ENCODE measurements around the gene KMT5B. TPM values are rescaled to one million over a fixed set of nuclear protein-coding genes. Genes with fewer than 3 reads are reported as not detected.

Gene KMT5B
- total RNA-seq, 5 donors from 2014 or later (not counting 1 experiment from before 2014, with no cell fraction given): 35.1 to 56.6 (median 48.5) TPM

GRCh38 chr11:68142441-68143309 lies 70.4 kb downstream of the KMT5B start:
- Histone ChIP-seq H3K4me1 (ENCODE audit: control insufficient read depth in 1 of 2, extremely low read depth in 1 of 2, insufficient read depth in 2 of 2, low read length in 2 of 2) (peaks cover 3 to 17% of the 10 kb centered on the region in 2 experiments), H3K27ac (ENCODE audit: low read length) (no peak overlapping the region), H3K9me3 (no peaks in the 10 kb centered on the region), H3K36me3 (ENCODE audit: control insufficient read depth in 2 of 2, extremely low read depth in 1 of 2, insufficient read depth in 1 of 2, low read length in 1 of 2) (no peaks in the 10 kb centered on the region), H3K4me3 (ENCODE audit: control insufficient read depth in 1 of 2, extremely low read depth in 1 of 2, low read length in 1 of 2) (no peak overlapping the region), H3K27me3 (replicated peaks in 1 of 2; ENCODE audit: control insufficient read depth in 2 of 2, extremely low read depth in 1 of 2, insufficient read depth in 2 of 2, low read length in 1 of 2) (peaks cover 0 to 25% of the 10 kb centered on the region in 2 experiments)
- DNase-seq: no peak
- CTCF ChIA-PET: interaction anchor here in 1 of 2 donors (0.5 kb wide), 1 partner anchor 1040 kb away, joined by 3 read pairs; no protein-coding TSS in a partner anchor
- H3K27ac Mint-ChIP-seq: no peak overlapping the region
- H3K27me3 Mint-ChIP-seq: no peaks in the 10 kb centered on the region
- WGBS (ENCODE audit: insufficient coverage): 96% methylated on average over 9 of the region's 16 CpGs
- H3K4me3 Mint-ChIP-seq: peak overlapping the region in 1 of 3 donors; percentile 57
- no peaks in the 10 kb centered on the region for H3K9me3 Mint-ChIP-seq
- peaks cover 10 to 15% (median 13%) of the 10 kb centered on the region in 3 donors for H3K4me1 Mint-ChIP-seq
- H3K36me3 Mint-ChIP-seq: no peaks in the 10 kb centered on the region
- POLR2A ChIA-PET: no interaction called here
- no peak for ATAC-seq (replicated peaks in 1 of 4)

- ChIA-PET CTCF (no interaction called here), POLR2A (no interaction called here)
- Mint-ChIP-seq H3K4me1 (peaks cover 10 to 15% (median 13%) of the 10 kb centered on the region in 3 donors), H3K27me3 (no peaks in the 10 kb centered on the region), H3K4me3 (peak overlapping the region in 1 of 3 donors; percentile 57), H3K9me3 (no peaks in the 10 kb centered on the region), H3K27ac (no peak overlapping the region), H3K36me3 (no peaks in the 10 kb centered on the region)
- Histone ChIP-seq H3K4me1 (ENCODE audit: control insufficient read depth in 1 of 2, extremely low read depth in 1 of 2, insufficient read depth in 2 of 2, low read length in 2 of 2) (peaks cover 3 to 17% of the 10 kb centered on the region in 2 experiments), H3K27ac (ENCODE audit: low read length) (no peak overlapping the region), H3K36me3 (ENCODE audit: control insufficient read depth in 2 of 2, extremely low read depth in 1 of 2, insufficient read depth in 1 of 2, low read length in 1 of 2) (no peaks in the 10 kb centered on the region), H3K27me3 (replicated peaks in 1 of 2; ENCODE audit: control insufficient read depth in 2 of 2, extremely low read depth in 1 of 2, insufficient read depth in 2 of 2, low read length in 1 of 2) (peaks cover 0 to 21% of the 10 kb centered on the region in 2 experiments), H3K9me3 (no peaks in the 10 kb centered on the region), H3K4me3 (ENCODE audit: control insufficient read depth in 1 of 2, extremely low read depth in 1 of 2, low read length in 1 of 2) (peak overlapping the region in 1 of 2 donors; percentile 26)
- peak in 10 of 35 experiments; percentile 3 to 35 (median 16) for DNase-seq
- WGBS (ENCODE audit: insufficient coverage): 4% methylated on average over 13 of the region's 13 CpGs
- ATAC-seq (replicated peaks in 1 of 4): peak; percentile 23 to 68 (median 50)
Observed at GRCh38 chr11:68142028-68142412, 71.1 kb downstream of the KMT5B start.

- no peak for ATAC-seq (replicated peaks in 1 of 4)
- H3K27me3 Mint-ChIP-seq: no peaks in the 10 kb centered on the region
- no peaks in the 10 kb centered on the region for H3K9me3 Mint-ChIP-seq
- peak overlapping the region in 1 of 3 donors; percentile 57 for H3K4me3 Mint-ChIP-seq
- ChIA-PET POLR2A (no interaction called here), CTCF (no interaction called here)
- peaks cover 10 to 15% (median 13%) of the 10 kb centered on the region in 3 donors for H3K4me1 Mint-ChIP-seq
- DNase-seq: no peak
- Histone ChIP-seq H3K9me3 (no peaks in the 10 kb centered on the region), H3K4me1 (ENCODE audit: control insufficient read depth in 1 of 2, extremely low read depth in 1 of 2, insufficient read depth in 2 of 2, low read length in 2 of 2) (peaks cover 3 to 17% of the 10 kb centered on the region in 2 experiments), H3K4me3 (ENCODE audit: control insufficient read depth in 1 of 2, extremely low read depth in 1 of 2, low read length in 1 of 2) (peak overlapping the region in 1 of 2 donors; percentile 26), H3K36me3 (ENCODE audit: control insufficient read depth in 2 of 2, extremely low read depth in 1 of 2, insufficient read depth in 1 of 2, low read length in 1 of 2) (no peaks in the 10 kb centered on the region), H3K27ac (ENCODE audit: low read length) (no peak overlapping the region), H3K27me3 (replicated peaks in 1 of 2; ENCODE audit: control insufficient read depth in 2 of 2, extremely low read depth in 1 of 2, insufficient read depth in 2 of 2, low read length in 1 of 2) (peaks cover 0 to 18% of the 10 kb centered on the region in 2 experiments)
- 67% methylated on average over 6 of the region's 8 CpGs for WGBS (ENCODE audit: insufficient coverage)
- H3K36me3 Mint-ChIP-seq: no peaks in the 10 kb centered on the region
- H3K27ac Mint-ChIP-seq: no peak overlapping the region
Observed at GRCh38 chr11:68141246-68142027, 71.7 kb downstream of the KMT5B start.

GRCh38 chr11:68140496-68141245 lies 72.4 kb downstream of the KMT5B start:
- DNase-seq: no peak
- no peaks in the 10 kb centered on the region for H3K27me3 Mint-ChIP-seq
- Histone ChIP-seq H3K36me3 (ENCODE audit: control insufficient read depth in 2 of 2, extremely low read depth in 1 of 2, insufficient read depth in 1 of 2, low read length in 1 of 2) (no peaks in the 10 kb centered on the region), H3K27me3 (replicated peaks in 1 of 2; ENCODE audit: control insufficient read depth in 2 of 2, extremely low read depth in 1 of 2, insufficient read depth in 2 of 2, low read length in 1 of 2) (peaks cover 0 to 14% of the 10 kb centered on the region in 2 experiments), H3K4me1 (ENCODE audit: control insufficient read depth in 1 of 2, extremely low read depth in 1 of 2, insufficient read depth in 2 of 2, low read length in 2 of 2) (peaks cover 3 to 17% of the 10 kb centered on the region in 2 experiments), H3K9me3 (no peaks in the 10 kb centered on the region), H3K27ac (ENCODE audit: low read length) (no peak overlapping the region), H3K4me3 (ENCODE audit: control insufficient read depth in 1 of 2, extremely low read depth in 1 of 2, low read length in 1 of 2) (no peak overlapping the region)
- H3K9me3 Mint-ChIP-seq: no peaks in the 10 kb centered on the region
- no peak overlapping the region for H3K27ac Mint-ChIP-seq
- H3K4me1 Mint-ChIP-seq: peaks cover 10 to 15% (median 13%) of the 10 kb centered on the region in 3 donors
- H3K36me3 Mint-ChIP-seq: no peaks in the 10 kb centered on the region
- POLR2A ChIA-PET: interaction anchor here in 1 of 2 donors (0.7 kb wide), 1 partner anchor 88 kb away, joined by 4 read pairs; no protein-coding TSS in a partner anchor
- no peak overlapping the region for H3K4me3 Mint-ChIP-seq
- 88% methylated on average over 7 of the region's 9 CpGs for WGBS (ENCODE audit: insufficient coverage)
- no peak for ATAC-seq (replicated peaks in 1 of 4)
- CTCF ChIA-PET: no interaction called here

GRCh38 chr11:68138237-68138636 lies 74.9 kb downstream of the KMT5B start:
- ChIA-PET POLR2A (no interaction called here), CTCF (interaction anchor here in 1 of 2 donors (1.0 kb wide), 1 partner anchor 17 kb away, joined by 4 read pairs; no protein-coding TSS in a partner anchor)
- peaks cover 0 to 11% of the 10 kb centered on the region in 2 experiments for H3K27me3 ChIP-seq (replicated peaks in 1 of 2; ENCODE audit: control insufficient read depth in 2 of 2, extremely low read depth in 1 of 2, insufficient read depth in 2 of 2, low read length in 1 of 2)
- ATAC-seq (replicated peaks in 1 of 4) (no peak), DNase-seq (no peak)
- no peak overlapping the region for H3K4me3 Mint-ChIP-seq
- H3K36me3 ChIP-seq (ENCODE audit: control insufficient read depth in 2 of 2, extremely low read depth in 1 of 2, insufficient read depth in 1 of 2, low read length in 1 of 2): no peaks in the 10 kb centered on the region
- H3K27me3 Mint-ChIP-seq: peaks cover 0 to 2% of the 10 kb centered on the region in 2 donors
- no peak overlapping the region for H3K27ac Mint-ChIP-seq
- no peaks in the 10 kb centered on the region for H3K9me3 ChIP-seq
- H3K4me1 ChIP-seq (ENCODE audit: control insufficient read depth in 1 of 2, extremely low read depth in 1 of 2, insufficient read depth in 2 of 2, low read length in 2 of 2): peaks cover 3 to 17% of the 10 kb centered on the region in 2 experiments
- no peaks in the 10 kb centered on the region for H3K36me3 Mint-ChIP-seq
- no peak overlapping the region for H3K4me3 ChIP-seq (ENCODE audit: control insufficient read depth in 1 of 2, extremely low read depth in 1 of 2, low read length in 1 of 2)
- no peaks in the 10 kb centered on the region for H3K9me3 Mint-ChIP-seq
- H3K27ac ChIP-seq (ENCODE audit: low read length): no peak overlapping the region
- 100% methylated on average over 1 of the region's 4 CpGs for WGBS (ENCODE audit: insufficient coverage)
- H3K4me1 Mint-ChIP-seq: peaks cover 13 to 17% (median 16%) of the 10 kb centered on the region in 3 donors

GRCh38 chr11:68137833-68138232 lies 75.3 kb downstream of the KMT5B start:
- H3K36me3 Mint-ChIP-seq: no peaks in the 10 kb centered on the region
- no peaks in the 10 kb centered on the region for H3K9me3 Mint-ChIP-seq
- Histone ChIP-seq H3K27ac (ENCODE audit: low read length) (no peak overlapping the region), H3K9me3 (no peaks in the 10 kb centered on the region), H3K36me3 (ENCODE audit: control insufficient read depth in 2 of 2, extremely low read depth in 1 of 2, insufficient read depth in 1 of 2, low read length in 1 of 2) (no peaks in the 10 kb centered on the region), H3K4me1 (ENCODE audit: control insufficient read depth in 1 of 2, extremely low read depth in 1 of 2, insufficient read depth in 2 of 2, low read length in 2 of 2) (peaks cover 3 to 17% of the 10 kb centered on the region in 2 experiments), H3K4me3 (ENCODE audit: control insufficient read depth in 1 of 2, extremely low read depth in 1 of 2, low read length in 1 of 2) (no peak overlapping the region), H3K27me3 (replicated peaks in 1 of 2; ENCODE audit: control insufficient read depth in 2 of 2, extremely low read depth in 1 of 2, insufficient read depth in 2 of 2, low read length in 1 of 2) (peaks cover 0 to 11% of the 10 kb centered on the region in 2 experiments)
- H3K4me3 Mint-ChIP-seq: no peak overlapping the region
- DNase-seq: no peak
- H3K27ac Mint-ChIP-seq: no peak overlapping the region
- WGBS (ENCODE audit: insufficient coverage): no CpG with 5 or more reads among the region's 5 CpGs
- ATAC-seq (replicated peaks in 1 of 4): no peak
- peaks cover 13 to 17% (median 16%) of the 10 kb centered on the region in 3 donors for H3K4me1 Mint-ChIP-seq
- H3K27me3 Mint-ChIP-seq: peaks cover 0 to 2% of the 10 kb centered on the region in 2 donors
- CTCF ChIA-PET: no interaction called here
- POLR2A ChIA-PET: no interaction called here

Measured in T-cell (primary cell).